Progenitor cell of endocrine pancreas (in vitro differentiated cells): ENCODE results near the gene VPS36. TPM values are rescaled to one million over a fixed set of nuclear protein-coding genes. Genes with fewer than 3 reads are reported as not detected.
"Not testable (repeated sequence)": the region's sequence is repeated elsewhere in the genome, so short reads cannot be mapped to it uniquely, and the experiment has no call there.

Experiments used
- DNase-seq: peaks from one replicate; pipeline ENCODE4 v3.0.0; 2021; ENCODE audit warnings: low spot score; ENCODE audit not compliant: unreplicated experiment
- H3K27ac Mint-ChIP-seq: 2 replicates; pipeline ENCODE4 v1.8.0; 2021; ENCODE audit warnings: mild to moderate bottlenecking, moderate library complexity, mixed read lengths
- H3K27me3 Mint-ChIP-seq: 2 replicates; pipeline ENCODE4 v1.8.0; 2021; ENCODE audit warnings: mixed read lengths
- H3K36me3 Mint-ChIP-seq: 2 replicates; pipeline ENCODE4 v1.8.0; 2022; ENCODE audit warnings: mixed read lengths; ENCODE audit not compliant: insufficient read depth
- H3K4me1 Mint-ChIP-seq: 2 replicates; pipeline ENCODE4 v1.8.0; 2021; ENCODE audit warnings: low read depth, mixed read lengths
- H3K4me3 Mint-ChIP-seq: 2 replicates; pipeline ENCODE4 v1.8.0; 2021; ENCODE audit warnings: low read depth, mild to moderate bottlenecking, moderate library complexity, mixed read lengths
- H3K9me3 Mint-ChIP-seq: 2 replicates; pipeline ENCODE4 v1.8.0; 2021; ENCODE audit warnings: low read depth, mixed read lengths
- CTCF ChIP-seq: fragments of 200-600 bp; sonication (generic); IDR thresholded peaks from one replicate; pipeline ENCODE4 v1.5.0; 2021; ENCODE audit warnings: antibody characterized with exemption, mild to moderate bottlenecking; ENCODE audit not compliant: unreplicated experiment
- total RNA-seq: library from RNA; stranded (reverse); gene quantifications from 2 replicates; pipeline ENCODE4 v1.2.1, GENCODE V29; 2021

VPS36 gene
- total RNA-seq, 1 donor from 2014 or later = 49.6 TPM

- Mint-ChIP-seq H3K36me3 (peaks cover 14% of the 10 kb centered on the region), H3K4me1 (peaks cover 7% of the 10 kb centered on the region)
These were observed 38.8 kb downstream of the VPS36 start for GRCh38 chr13:52411629-52412028.

GRCh38 chr13:52408071-52408658 lies 42.3 kb downstream of the VPS36 start:
- DNase-seq, H3K9me3 Mint-ChIP-seq, H3K27ac Mint-ChIP-seq, H3K36me3 Mint-ChIP-seq, H3K4me1 Mint-ChIP-seq, H3K4me3 Mint-ChIP-seq: not testable (repeated sequence)
- H3K27me3 Mint-ChIP-seq = peaks cover 35% of the 10 kb centered on the region

More at GRCh38 chr13:52411629-52412028, 38.8 kb downstream of the VPS36 start:
- H3K27me3 Mint-ChIP-seq = peaks cover 11% of the 10 kb centered on the region
- H3K9me3 Mint-ChIP-seq = no peaks in the 10 kb centered on the region
- H3K27ac Mint-ChIP-seq = peak overlapping the region; percentile 0
- no peak for DNase-seq
- no peak for TF ChIP-seq CTCF
- H3K4me3 Mint-ChIP-seq = no peak overlapping the region

GRCh38 chr13:52407436-52407835 lies 43.0 kb downstream of the VPS36 start:
- H3K9me3 Mint-ChIP-seq, H3K27ac Mint-ChIP-seq, H3K4me1 Mint-ChIP-seq, H3K36me3 Mint-ChIP-seq, H3K4me3 Mint-ChIP-seq, DNase-seq: not testable (repeated sequence)
- peaks cover 38% of the 10 kb centered on the region for H3K27me3 Mint-ChIP-seq

GRCh38 chr13:52406629-52407028 lies 43.8 kb downstream of the VPS36 start:
- H3K9me3 Mint-ChIP-seq = no peaks in the 10 kb centered on the region
- H3K27me3 Mint-ChIP-seq = peaks cover 38% of the 10 kb centered on the region
- H3K4me3 Mint-ChIP-seq = no peak overlapping the region
- no peak overlapping the region for H3K27ac Mint-ChIP-seq
- no peak for TF ChIP-seq CTCF
- peaks cover 10% of the 10 kb centered on the region for H3K36me3 Mint-ChIP-seq
- no peak for DNase-seq
- H3K4me1 Mint-ChIP-seq = peaks cover 5% of the 10 kb centered on the region

GRCh38 chr13:52405767-52406494 lies 44.5 kb downstream of the VPS36 start, which contains the start of gene THSD1:
THSD1 (minus strand) TSS chr13:52406172; CDS start chr13:52402600, 3,572 bp downstream.
- Mint-ChIP-seq H3K4me1 (peaks cover 3% of the 10 kb centered on the region), H3K36me3 (peaks cover 10% of the 10 kb centered on the region), H3K4me3 (peak within 1 kb of the TSS; percentile 53), H3K9me3 (no peaks in the 10 kb centered on the region), H3K27me3 (peaks cover 38% of the 10 kb centered on the region), H3K27ac (no peak within 1 kb of the TSS)
- DNase-seq = peak; percentile 14
- TF ChIP-seq CTCF = no peak

- Mint-ChIP-seq H3K36me3 (peaks cover 8% of the 10 kb centered on the region), H3K9me3 (no peaks in the 10 kb centered on the region), H3K4me1 (peaks cover 3% of the 10 kb centered on the region), H3K27ac (no peak overlapping the region), H3K4me3 (peak overlapping the region; percentile 53), H3K27me3 (peaks cover 38% of the 10 kb centered on the region)
- no peak for DNase-seq
- TF ChIP-seq CTCF = no peak
These were observed 45.1 kb downstream of the VPS36 start for GRCh38 chr13:52405369-52405766.
